ENCODE measurements around the gene ZNF717. TPM values are rescaled to one million over a fixed set of nuclear protein-coding genes. Genes with fewer than 3 reads are reported as not detected.
"Not testable (repeated sequence)": the region's sequence is repeated elsewhere in the genome, so short reads cannot be mapped to it uniquely, and the experiment has no call there.

The ZNF717 gene
- total and polyA plus RNA-seq, 12 donors, result 1.7 to 11.7 (median 9.8) TPM

GRCh38 chr3:75782506-75782905 lies 2.8 kb downstream of the ZNF717 start:
- no peak for DNase-seq
- intact Hi-C loops (cut with DNase I), result no loop called here
- no peak overlapping the region for H3K27ac ChIP-seq
- WGBS, 2 donors, result 98% methylated on average over 16 of the region's 16 CpGs
- peaks cover 0 to 34% (median 17%) of the 10 kb centered on the region in 9 donors for H3K36me3 ChIP-seq
- no peak for TF ChIP-seq CTCF (IDR thresholded peaks at IDR 0.05)
- no peak for ATAC-seq
- no peaks in the 10 kb centered on the region for H3K27me3 ChIP-seq
- peaks cover 0 to 8% (median 5%) of the 10 kb centered on the region in 9 donors for H3K4me1 ChIP-seq
- no peak overlapping the region for H3K4me3 ChIP-seq
- H3K9me3 ChIP-seq, result peaks cover 0 to 43% (median 0%) of the 10 kb centered on the region in 11 donors

GRCh38 chr3:75781079-75781745 lies 4.1 kb downstream of the ZNF717 start:
- peaks cover 0 to 56% (median 0%) of the 10 kb centered on the region in 11 donors for H3K9me3 ChIP-seq
- intact Hi-C loops (cut with DNase I), result no loop called here
- no peak for TF ChIP-seq CTCF (IDR thresholded peaks at IDR 0.05)
- WGBS, 2 donors, result 79 to 81% methylated on average over 7 of the region's 7 CpGs
- peaks cover 0 to 34% (median 17%) of the 10 kb centered on the region in 9 donors for H3K36me3 ChIP-seq
- H3K4me3 ChIP-seq, result no peak overlapping the region
- DNase-seq, result no peak
- ATAC-seq, result no peak
- no peak overlapping the region for H3K27ac ChIP-seq
- H3K4me1 ChIP-seq, result peaks cover 0 to 8% (median 5%) of the 10 kb centered on the region in 9 donors
- no peaks in the 10 kb centered on the region for H3K27me3 ChIP-seq

- H3K27me3 ChIP-seq; DNase-seq; intact Hi-C loops (cut with DNase I); H3K27ac ChIP-seq; H3K4me3 ChIP-seq; ATAC-seq; H3K4me1 ChIP-seq: not testable (repeated sequence)
- Histone ChIP-seq H3K9me3 (peaks cover 0 to 66% (median 0%) of the 10 kb centered on the region in 11 donors), H3K36me3 (peaks cover 0 to 42% (median 21%) of the 10 kb centered on the region in 9 donors)
- 78 to 81% methylated on average over 11 of the region's 11 CpGs for WGBS, 2 donors
These were observed 7.6 kb downstream of the ZNF717 start for GRCh38 chr3:75777742-75778141.

- H3K4me3 ChIP-seq; H3K4me1 ChIP-seq; H3K27me3 ChIP-seq; H3K27ac ChIP-seq; DNase-seq; intact Hi-C loops (cut with DNase I); ATAC-seq: not testable (repeated sequence)
- 89 to 95% methylated on average over 10 of the region's 10 CpGs for WGBS, 2 donors
- peaks cover 0 to 53% (median 8%) of the 10 kb centered on the region in 9 donors for H3K36me3 ChIP-seq
- H3K9me3 ChIP-seq, result peaks cover 0 to 80% (median 13%) of the 10 kb centered on the region in 11 donors
These were observed 13.7 kb downstream of the ZNF717 start for GRCh38 chr3:75771631-75772030.

GRCh38 chr3:75768303-75769017 lies 16.9 kb downstream of the ZNF717 start:
- no peak for DNase-seq
- TF ChIP-seq CTCF (IDR thresholded peaks at IDR 0.05), result no peak
- Histone ChIP-seq H3K36me3 (peaks cover 0 to 66% (median 11%) of the 10 kb centered on the region in 9 donors), H3K27ac (no peak overlapping the region), H3K4me1 (no peaks in the 10 kb centered on the region), H3K9me3 (peaks cover 0 to 82% (median 13%) of the 10 kb centered on the region in 11 donors), H3K4me3 (no peak overlapping the region), H3K27me3 (no peaks in the 10 kb centered on the region)
- 94 to 97% methylated on average over 7 of the region's 7 CpGs for WGBS, 2 donors
- no peak for ATAC-seq
- intact Hi-C loops (cut with DNase I), result no loop called here

Data from heart right ventricle (tissue), 16 donors.